ENCODE results near the gene ENDOU.
"Not testable (repeated sequence)": the region's sequence is repeated elsewhere in the genome, so short reads cannot be mapped to it uniquely, and the experiment has no call there.

The ENDOU gene

GRCh38 chr12:47698055-47698454 is 27.2 kb downstream of the ENDOU start:
- in situ Hi-C loops (cut with MboI; ENCODE audit: low sequenced_read_pairs): no loop called here

GRCh38 chr12:47689215-47689614 is 36.1 kb downstream of the ENDOU start:
- in situ Hi-C loops (cut with MboI; ENCODE audit: low sequenced_read_pairs): no loop called here

GRCh38 chr12:47687636-47688035 is 37.7 kb downstream of the ENDOU start:
- in situ Hi-C loops (cut with MboI; ENCODE audit: low sequenced_read_pairs): no loop called here

GRCh38 chr12:47686645-47687240 is 38.5 kb downstream of the ENDOU start:
- in situ Hi-C loops (cut with MboI; ENCODE audit: low sequenced_read_pairs): no loop called here

GRCh38 chr12:47679785-47680184 is 45.5 kb downstream of the ENDOU start:
- in situ Hi-C loops (cut with MboI; ENCODE audit: low sequenced_read_pairs): no loop called here

GRCh38 chr12:47672068-47672467 is 53.2 kb downstream of the ENDOU start:
- in situ Hi-C loops (cut with MboI; ENCODE audit: low sequenced_read_pairs): no loop called here

GRCh38 chr12:47667935-47668334 is 57.4 kb downstream of the ENDOU start:
- in situ Hi-C loops (cut with MboI; ENCODE audit: low sequenced_read_pairs): not testable (repeated sequence)

All from hTERT RPE-1 (cell line).